AG04449 (cell line): ENCODE measurements around the gene GRK3.
"Not testable (repeated sequence)": the region's sequence is repeated elsewhere in the genome, so short reads cannot be mapped to it uniquely, and the experiment has no call there.

ENCODE experiments used
- CTCF ChIA-PET: fragments of 350-600 bp; formaldehyde crosslinking; extraction: SDS; loops from one replicate; lab custom pipeline; 2021; ENCODE audit warnings: antibody characterized with exemption; lab: Yijun Ruan, JAX
- POLR2A ChIA-PET: fragments of 400-600, 350-600 bp; formaldehyde crosslinking; extraction: SDS; loops from one replicate; lab custom pipeline; 2020; ENCODE audit warnings: antibody characterized with exemption, inconsistent platforms; lab: Yijun Ruan, JAX
- DNase-seq: peaks from one replicate; pipeline ENCODE4 v3.0.0-alpha.2; 2010; ENCODE audit warnings: low read depth, low spot score
- H3K4me3 ChIP-seq: 2 replicates; pipeline ENCODE4 v1.5.1; 2011; ENCODE audit warnings: low read depth, mild to moderate bottlenecking, control low read depth, low read length
- TF ChIP-seq, protein P1 (sequence below): IDR thresholded peaks from one replicate; pipeline ENCODE4 v1.5.1; 2011; ENCODE audit warnings: mild to moderate bottlenecking, moderate library complexity, low read length, control low read depth, inconsistent platforms; ENCODE audit not compliant: insufficient read depth; ENCODE audit errors: missing control alignments

Gene GRK3

DNA sequence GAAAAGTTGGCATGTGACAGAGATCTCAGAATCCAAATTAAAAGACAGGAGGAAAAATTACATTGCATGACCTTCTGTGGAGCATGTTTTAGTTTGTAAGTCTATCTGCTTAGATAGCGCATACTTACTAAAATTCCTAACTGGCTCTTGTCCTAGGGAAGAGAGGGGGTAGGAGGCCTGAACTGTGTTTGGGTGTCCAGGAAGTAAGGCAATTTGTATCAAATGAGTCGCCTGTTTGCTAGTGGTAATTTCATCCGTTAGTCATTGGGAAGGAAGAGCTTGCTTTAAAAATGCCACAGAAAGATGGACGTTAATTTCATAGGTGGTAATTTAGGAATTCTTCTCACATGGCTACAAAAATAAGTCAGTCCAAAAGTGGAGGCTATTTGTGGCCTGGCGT lies 18.5 kb downstream of the GRK3 start:
- no peak overlapping the region for H3K4me3 ChIP-seq
- TF ChIP-seq, protein P1, sequence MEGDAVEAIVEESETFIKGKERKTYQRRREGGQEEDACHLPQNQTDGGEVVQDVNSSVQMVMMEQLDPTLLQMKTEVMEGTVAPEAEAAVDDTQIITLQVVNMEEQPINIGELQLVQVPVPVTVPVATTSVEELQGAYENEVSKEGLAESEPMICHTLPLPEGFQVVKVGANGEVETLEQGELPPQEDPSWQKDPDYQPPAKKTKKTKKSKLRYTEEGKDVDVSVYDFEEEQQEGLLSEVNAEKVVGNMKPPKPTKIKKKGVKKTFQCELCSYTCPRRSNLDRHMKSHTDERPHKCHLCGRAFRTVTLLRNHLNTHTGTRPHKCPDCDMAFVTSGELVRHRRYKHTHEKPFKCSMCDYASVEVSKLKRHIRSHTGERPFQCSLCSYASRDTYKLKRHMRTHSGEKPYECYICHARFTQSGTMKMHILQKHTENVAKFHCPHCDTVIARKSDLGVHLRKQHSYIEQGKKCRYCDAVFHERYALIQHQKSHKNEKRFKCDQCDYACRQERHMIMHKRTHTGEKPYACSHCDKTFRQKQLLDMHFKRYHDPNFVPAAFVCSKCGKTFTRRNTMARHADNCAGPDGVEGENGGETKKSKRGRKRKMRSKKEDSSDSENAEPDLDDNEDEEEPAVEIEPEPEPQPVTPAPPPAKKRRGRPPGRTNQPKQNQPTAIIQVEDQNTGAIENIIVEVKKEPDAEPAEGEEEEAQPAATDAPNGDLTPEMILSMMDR = no peak
- ChIA-PET CTCF (no interaction called here), POLR2A (no interaction called here)
- no peak for DNase-seq

DNA sequence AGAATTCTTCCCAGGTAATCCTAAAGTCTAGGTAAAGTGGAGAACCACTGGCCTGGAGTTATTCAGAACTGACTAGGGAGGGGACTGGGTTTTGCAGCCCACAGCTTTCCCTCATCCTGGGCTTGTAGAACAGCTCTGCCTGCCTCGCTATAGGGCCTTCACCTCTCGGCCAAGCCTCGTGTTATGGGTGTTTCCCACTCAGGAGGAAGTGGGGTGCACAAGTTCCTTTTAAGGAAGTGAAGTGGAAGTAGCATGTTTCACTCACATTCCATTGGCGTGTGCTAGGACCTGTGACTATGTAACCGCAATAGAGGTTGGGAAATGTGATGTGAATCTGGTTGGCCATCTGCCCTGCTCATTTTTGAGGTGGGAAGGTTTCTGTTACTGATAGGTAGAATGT lies 20.5 kb downstream of the GRK3 start:
- H3K4me3 ChIP-seq, POLR2A ChIA-PET, DNase-seq, CTCF ChIA-PET: not testable (repeated sequence)

DNA sequence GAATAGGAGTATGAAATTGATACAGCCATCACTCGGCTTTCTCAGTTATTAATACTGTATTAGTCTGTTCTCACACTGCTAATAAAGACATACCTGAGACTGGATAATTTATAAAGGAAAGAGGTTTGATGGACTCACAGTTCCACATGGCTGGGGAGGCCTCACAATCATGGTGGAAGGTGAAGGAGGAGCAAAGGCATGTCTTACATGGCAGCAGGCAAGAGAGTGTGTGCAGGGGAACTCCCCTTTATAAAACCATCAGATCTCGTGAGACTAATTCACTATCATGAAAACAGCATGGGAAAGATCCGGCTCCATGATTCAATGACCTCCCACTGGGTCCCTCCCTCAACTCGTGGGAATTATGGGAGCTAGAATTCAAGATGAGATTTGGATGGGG lies 25.2 kb downstream of the GRK3 start:
- CTCF ChIA-PET, H3K4me3 ChIP-seq, POLR2A ChIA-PET, DNase-seq: not testable (repeated sequence)

DNA sequence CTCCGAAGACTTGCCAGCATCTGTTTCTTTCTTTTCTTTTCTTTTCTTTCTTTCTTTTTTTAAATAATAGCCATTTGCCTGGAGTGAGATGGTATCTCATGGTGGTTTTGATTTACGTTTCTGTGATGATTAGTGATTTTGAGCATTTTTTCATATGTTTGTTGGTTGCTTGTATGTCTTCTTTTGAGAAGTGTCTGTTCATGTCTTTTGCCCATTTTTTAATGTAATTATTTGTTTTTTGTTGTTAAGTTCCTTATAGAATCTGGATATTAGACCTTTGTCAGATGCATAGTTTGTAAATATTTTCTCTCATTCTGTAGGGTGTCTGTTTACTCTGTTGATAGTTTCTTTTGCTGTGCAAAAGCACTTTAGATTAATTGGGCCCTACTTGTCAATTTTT lies 28.8 kb downstream of the GRK3 start:
- CTCF ChIA-PET, DNase-seq, H3K4me3 ChIP-seq, POLR2A ChIA-PET: not testable (repeated sequence)

DNA sequence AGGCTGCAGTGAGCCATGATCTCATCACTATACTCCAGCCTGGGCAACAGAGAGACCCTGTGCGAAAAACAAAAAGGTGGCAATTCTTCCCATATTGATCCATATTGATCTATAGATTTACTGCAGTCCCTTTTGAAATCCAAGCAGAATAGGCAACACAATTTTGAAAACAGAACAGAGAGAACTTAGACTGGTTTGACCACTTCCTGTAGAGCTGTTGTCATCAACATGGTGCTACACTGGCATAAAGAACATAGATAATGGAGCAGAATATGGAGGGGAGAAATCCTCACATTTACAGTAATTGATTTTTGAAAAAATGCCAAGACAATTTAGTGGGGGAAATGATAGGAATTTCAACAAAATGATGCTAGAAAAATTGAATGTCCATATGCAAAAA lies 34.1 kb downstream of the GRK3 start:
- no peak for DNase-seq
- TF ChIP-seq, protein P1 = no peak
- H3K4me3 ChIP-seq = no peak overlapping the region
- POLR2A ChIA-PET = no interaction called here
- CTCF ChIA-PET = no interaction called here

DNA sequence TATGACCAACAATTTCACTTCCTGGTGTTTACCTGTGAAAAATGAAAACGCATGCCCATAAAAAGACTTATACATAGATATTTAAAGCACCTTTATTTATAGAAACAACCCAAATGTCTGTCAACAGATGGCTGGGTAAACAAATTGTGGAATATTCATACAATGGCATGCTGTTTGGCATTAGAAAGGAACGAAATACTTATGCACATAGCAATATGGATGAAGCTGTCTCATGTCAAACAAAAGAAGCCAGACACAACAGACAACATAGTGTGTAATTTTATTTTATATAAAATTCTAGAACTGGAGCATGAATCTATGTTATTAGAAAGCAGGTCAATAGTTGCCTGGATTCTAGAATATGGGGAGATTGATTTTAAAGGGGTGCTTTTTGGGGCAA lies 38.0 kb downstream of the GRK3 start:
- TF ChIP-seq, protein P1 = no peak
- no peak for DNase-seq
- POLR2A ChIA-PET = no interaction called here
- no peak overlapping the region for H3K4me3 ChIP-seq
- CTCF ChIA-PET = no interaction called here

DNA sequence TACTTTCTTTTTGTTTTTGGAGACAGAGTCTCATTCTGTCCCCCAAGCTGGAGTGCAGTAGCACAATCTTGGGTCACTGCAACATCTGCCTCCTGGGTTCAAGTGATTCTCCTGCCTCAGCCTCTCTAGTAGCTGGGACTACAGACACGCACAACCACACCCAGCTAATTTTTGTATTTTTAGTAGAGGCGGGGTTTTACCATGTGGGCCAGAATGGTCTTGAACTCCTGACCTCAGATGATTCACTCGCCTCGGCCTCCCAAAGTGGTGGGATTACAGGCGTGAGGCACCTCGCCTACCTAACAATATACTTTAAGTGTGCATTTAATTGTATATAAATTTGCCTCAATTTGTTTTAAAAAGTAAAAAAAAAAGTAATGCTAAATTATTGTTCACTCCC lies 38.4 kb downstream of the GRK3 start:
- ChIA-PET CTCF (no interaction called here), POLR2A (no interaction called here)
- no peak for DNase-seq
- TF ChIP-seq, protein P1 = no peak
- H3K4me3 ChIP-seq = no peak overlapping the region

DNA sequence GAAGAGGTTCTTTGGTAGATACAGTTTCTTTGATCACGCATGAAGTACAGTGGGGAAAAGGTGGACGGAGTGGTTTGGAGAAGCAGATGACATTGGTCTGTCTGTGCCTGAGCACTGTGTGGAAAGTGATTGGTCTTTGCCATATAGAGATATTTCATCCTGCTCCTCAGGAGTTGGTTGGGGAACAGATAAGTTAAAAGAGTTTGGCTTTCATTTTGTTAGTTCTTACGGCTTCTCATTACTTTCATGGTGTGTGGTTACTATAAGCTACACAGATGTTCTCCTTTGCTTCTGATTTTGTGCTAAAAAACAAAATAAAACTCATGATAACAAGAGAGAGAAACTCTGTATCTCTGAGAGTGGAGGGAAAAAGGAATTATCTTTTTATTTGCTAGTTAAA lies 40.7 kb downstream of the GRK3 start:
- CTCF ChIA-PET, H3K4me3 ChIP-seq, POLR2A ChIA-PET, DNase-seq: not testable (repeated sequence)

DNA sequence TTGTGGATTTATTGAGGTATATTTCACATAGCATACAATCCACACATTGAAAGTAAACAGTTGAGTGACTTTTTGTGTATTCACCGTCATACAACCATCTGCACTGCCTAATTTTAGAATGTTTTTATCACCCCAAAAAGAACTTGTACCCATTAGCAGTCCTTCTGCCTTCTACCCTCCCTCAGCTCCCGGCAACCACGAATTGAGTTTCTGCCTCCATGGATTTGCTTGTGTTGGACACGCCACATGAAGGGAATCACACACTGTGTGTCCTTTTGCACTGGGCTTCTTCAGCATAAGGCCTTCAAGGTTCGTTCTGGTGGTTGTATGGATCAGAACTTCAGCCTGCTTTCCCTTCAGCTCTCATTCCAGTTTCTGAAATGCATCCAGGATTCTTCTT lies 41.1 kb downstream of the GRK3 start:
- DNase-seq, CTCF ChIA-PET, H3K4me3 ChIP-seq: not testable (repeated sequence)
- POLR2A ChIA-PET = interaction anchor here (0.6 kb wide), 1 partner anchor 78 kb away, joined by 3 read pairs; no protein-coding TSS in a partner anchor

DNA sequence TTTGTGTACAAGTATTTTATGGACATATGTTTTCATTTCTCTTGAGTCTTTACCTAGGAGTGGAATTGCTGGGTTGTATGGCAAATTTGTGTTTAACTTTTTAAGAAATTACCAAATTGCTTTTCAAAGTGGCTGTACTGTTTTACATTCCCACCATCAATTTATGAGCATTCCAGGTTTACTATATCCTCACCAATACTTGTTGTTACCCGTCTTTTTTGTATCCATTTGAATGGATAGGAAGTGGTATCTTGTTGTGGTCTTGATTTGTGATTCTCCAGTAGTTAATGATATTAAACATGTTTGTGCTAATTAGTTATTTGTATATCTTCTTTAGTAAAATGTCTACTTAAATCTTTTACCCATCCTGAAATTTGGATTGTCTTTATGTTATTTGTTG lies 46.8 kb downstream of the GRK3 start:
- H3K4me3 ChIP-seq, POLR2A ChIA-PET, DNase-seq, CTCF ChIA-PET: not testable (repeated sequence)

DNA sequence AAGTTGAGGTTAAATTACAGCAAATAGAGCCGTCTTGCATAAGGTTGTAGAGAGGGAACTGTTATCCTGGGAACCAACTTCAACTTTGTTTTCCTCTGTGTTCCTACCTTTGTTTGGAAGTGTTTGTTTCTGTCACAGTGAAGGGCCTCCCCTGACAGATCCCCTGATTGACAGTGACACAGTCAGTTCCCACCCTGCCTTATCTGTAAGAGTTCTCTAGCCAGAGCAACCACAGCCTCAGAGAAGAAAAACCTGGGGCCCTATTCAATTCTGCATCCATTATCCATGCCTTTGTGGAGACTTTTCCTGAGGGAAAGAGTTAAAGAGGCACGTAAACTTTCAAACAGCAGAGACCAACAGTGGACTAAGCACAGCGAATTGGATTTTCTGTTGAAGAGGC lies 48.7 kb downstream of the GRK3 start:
- POLR2A ChIA-PET, CTCF ChIA-PET, DNase-seq, H3K4me3 ChIP-seq: not testable (repeated sequence)

DNA sequence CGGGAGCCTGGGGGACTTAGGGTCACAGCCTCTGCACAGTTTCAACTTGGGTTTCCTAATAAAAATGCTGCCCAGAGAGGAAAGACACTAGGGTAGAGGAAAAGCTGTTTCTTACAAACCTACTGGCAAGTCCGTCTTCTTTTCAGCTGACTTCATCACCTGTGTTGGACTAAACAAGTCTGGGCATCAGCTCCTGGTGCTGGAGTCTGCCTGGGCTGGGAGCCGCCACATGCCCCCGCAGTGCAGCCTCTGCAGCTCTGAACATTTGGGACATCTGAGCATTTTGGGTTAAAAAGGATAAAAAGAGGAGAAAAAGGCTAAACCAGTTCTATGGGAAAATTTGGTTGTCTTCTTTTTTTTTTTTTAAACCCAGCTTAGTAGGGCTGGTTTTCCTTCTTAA lies 49.1 kb downstream of the GRK3 start:
- H3K4me3 ChIP-seq, POLR2A ChIA-PET, DNase-seq, CTCF ChIA-PET: not testable (repeated sequence)

DNA sequence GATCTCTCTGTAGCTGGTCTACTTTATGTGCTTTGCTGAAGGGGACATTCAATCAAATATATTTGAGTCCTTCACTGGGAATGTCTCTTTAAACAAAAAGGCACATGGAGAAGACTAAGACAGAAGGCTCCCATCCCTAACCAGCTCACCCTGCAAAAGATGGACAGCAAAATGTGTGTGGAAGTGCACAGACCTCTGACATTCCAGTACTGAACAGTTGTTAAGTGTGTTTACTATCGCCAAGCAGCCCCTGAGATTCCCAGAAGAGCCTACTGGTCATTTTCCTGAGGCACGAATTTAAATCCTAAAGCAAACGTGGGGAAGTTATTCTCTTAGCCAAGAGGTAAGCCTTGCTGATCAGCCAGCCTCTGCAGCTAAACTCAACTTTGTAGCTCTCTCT lies 50.3 kb downstream of the GRK3 start:
- POLR2A ChIA-PET, CTCF ChIA-PET, DNase-seq, H3K4me3 ChIP-seq: not testable (repeated sequence)
